Astrocyte (in vitro differentiated cells and primary cell): ENCODE data around the gene DIO3. TPM values are rescaled to one million over a fixed set of nuclear protein-coding genes. Genes with fewer than 3 reads are reported as not detected.

Source experiments
- DNase-seq: peaks from one replicate; pipeline ENCODE4 v3.0.0-alpha.2; 2010; ENCODE audit warnings: low read depth
- FAIRE-seq: peaks from 2 replicates; lab custom pipeline; 2011; peaks lifted over from hg19 to GRCh38; lab: Jason Lieb, UNC
- H2AFZ ChIP-seq: 2 replicates; pipeline ENCODE4 v1.6.0; 2012; ENCODE audit warnings: low read depth, low read length, inconsistent platforms
- H3K27ac ChIP-seq: 2 replicates; pipeline ENCODE4 v1.5.1; 2011; ENCODE audit warnings: low read depth, low read length, inconsistent platforms
- H3K27me3 ChIP-seq: 2 replicates; pipeline ENCODE4 v1.6.0; 2011; ENCODE audit warnings: low read length, inconsistent platforms; ENCODE audit not compliant: insufficient read depth
- H3K36me3 ChIP-seq: 2 replicates; pipeline ENCODE4 v1.5.1; 2011; ENCODE audit warnings: low read length, inconsistent platforms; ENCODE audit not compliant: insufficient read depth
- H3K4me1 ChIP-seq: 2 replicates; pipeline ENCODE4 v1.5.1; 2011; ENCODE audit warnings: low read length, inconsistent platforms; ENCODE audit not compliant: insufficient read depth
- H3K4me2 ChIP-seq: 2 replicates; pipeline ENCODE4 v1.6.0; 2012; ENCODE audit warnings: low read length, inconsistent platforms
- H3K4me3 ChIP-seq: 2 replicates; pipeline ENCODE4 v1.5.1; 2011; ENCODE audit warnings: low read depth, mild to moderate bottlenecking, low read length, inconsistent platforms; ENCODE audit not compliant: insufficient read depth
- H3K79me2 ChIP-seq: 2 replicates; pipeline ENCODE4 v1.6.0; 2012; ENCODE audit warnings: mild to moderate bottlenecking, low read length, inconsistent platforms; ENCODE audit not compliant: insufficient read depth
- H3K9ac ChIP-seq: 2 replicates; pipeline ENCODE4 v1.6.0; 2012; ENCODE audit warnings: mild to moderate bottlenecking, low read length, inconsistent platforms
- H3K9me3 ChIP-seq: 2 replicates; pipeline ENCODE4 v1.5.1; 2012; ENCODE audit warnings: low read depth, mild to moderate bottlenecking, low read length, inconsistent platforms; ENCODE audit not compliant: insufficient read depth
- H4K20me1 ChIP-seq: 2 replicates; pipeline ENCODE4 v1.6.0; 2012; ENCODE audit warnings: low read length, inconsistent platforms; ENCODE audit not compliant: insufficient read depth
- H3K27ac Mint-ChIP-seq: one replicate; pipeline ENCODE4 v1.8.0; 2021; ENCODE audit warnings: mild to moderate bottlenecking, mixed read lengths; ENCODE audit not compliant: unreplicated experiment
- H3K27me3 Mint-ChIP-seq: one replicate; pipeline ENCODE4 v1.8.0; 2021; ENCODE audit warnings: low read depth, mixed read lengths; ENCODE audit not compliant: unreplicated experiment
- H3K36me3 Mint-ChIP-seq: one replicate; pipeline ENCODE4 v1.8.0; 2021; ENCODE audit warnings: low read depth, mixed read lengths; ENCODE audit not compliant: unreplicated experiment
- H3K4me1 Mint-ChIP-seq: one replicate; pipeline ENCODE4 v1.8.0; 2021; ENCODE audit warnings: low read depth, mixed read lengths; ENCODE audit not compliant: unreplicated experiment
- H3K4me3 Mint-ChIP-seq: one replicate; pipeline ENCODE4 v1.8.0; 2021; ENCODE audit warnings: mild to moderate bottlenecking, moderate library complexity, mixed read lengths; ENCODE audit not compliant: unreplicated experiment
- H3K9me3 Mint-ChIP-seq: one replicate; pipeline ENCODE4 v1.8.0; 2021; ENCODE audit warnings: mild to moderate bottlenecking, mixed read lengths; ENCODE audit not compliant: unreplicated experiment
- CTCF ChIP-seq: IDR thresholded peaks from 2 replicates; pipeline ENCODE4 v1.5.1; 2011; ENCODE audit warnings: low read depth, mild to moderate bottlenecking, inconsistent platforms, low read length, moderate library complexity; ENCODE audit not compliant: insufficient read depth
- EZH2 ChIP-seq: IDR thresholded peaks from 2 replicates; pipeline ENCODE4 v1.6.1; 2012; ENCODE audit warnings: mild to moderate bottlenecking, low read length, inconsistent platforms; ENCODE audit not compliant: insufficient read depth
- total RNA-seq: library from RNA; stranded (reverse); gene quantifications from 2 replicates; pipeline ENCODE4 v1.2.1, GENCODE V29; 2021

The DIO3 gene
- total RNA-seq, 1 donor from 2014 or later: 0.79 TPM

GRCh38 chr14:101562659-101563351 is 1.5 kb downstream of the DIO3 start:
- Mint-ChIP-seq H3K27me3 (peaks cover 77% of the 10 kb centered on the region), H3K27ac (peak overlapping the region; percentile 47)
- no peak for FAIRE-seq

GRCh38 chr14:101563352-101563653 is 2.0 kb downstream of the DIO3 start:
- H3K27me3 ChIP-seq: peaks cover 77% of the 10 kb centered on the region
- Mint-ChIP-seq H3K4me1 (peaks cover 1% of the 10 kb centered on the region), H3K4me3 (no peak overlapping the region), H3K9me3 (peaks cover 9% of the 10 kb centered on the region), H3K27me3 (peaks cover 77% of the 10 kb centered on the region), H3K27ac (peak overlapping the region; percentile 47), H3K36me3 (no peaks in the 10 kb centered on the region)
- DNase-seq: no peak
- no peaks in the 10 kb centered on the region for H3K79me2 ChIP-seq
- H4K20me1 ChIP-seq: no peaks in the 10 kb centered on the region
- H3K9me3 ChIP-seq: peaks cover 16% of the 10 kb centered on the region
- no peak for TF ChIP-seq CTCF
- TF ChIP-seq EZH2: peak; percentile 40
- H3K4me3 ChIP-seq: no peak overlapping the region
- H3K27ac ChIP-seq: no peak overlapping the region
- no peaks in the 10 kb centered on the region for H3K36me3 ChIP-seq
- H2AFZ ChIP-seq: no peak overlapping the region
- H3K9ac ChIP-seq: no peak overlapping the region
- no peak overlapping the region for H3K4me2 ChIP-seq
- no peak for FAIRE-seq
- peaks cover 2% of the 10 kb centered on the region for H3K4me1 ChIP-seq

More at GRCh38 chr14:101562659-101563351, 1.5 kb downstream of the DIO3 start:
- no peaks in the 10 kb centered on the region for H4K20me1 ChIP-seq
- TF ChIP-seq EZH2: peak; percentile 5
- no peak for TF ChIP-seq CTCF
- H3K79me2 ChIP-seq: no peaks in the 10 kb centered on the region
- no peak overlapping the region for H3K4me3 Mint-ChIP-seq
- H3K4me1 Mint-ChIP-seq: peaks cover 1% of the 10 kb centered on the region
- no peak overlapping the region for H2AFZ ChIP-seq
- no peak for DNase-seq
- no peak overlapping the region for H3K27ac ChIP-seq
- peaks cover 9% of the 10 kb centered on the region for H3K9me3 Mint-ChIP-seq
- H3K9me3 ChIP-seq: peaks cover 16% of the 10 kb centered on the region
- H3K36me3 Mint-ChIP-seq: no peaks in the 10 kb centered on the region
- H3K4me1 ChIP-seq: peaks cover 2% of the 10 kb centered on the region
- H3K4me3 ChIP-seq: no peak overlapping the region
- peaks cover 78% of the 10 kb centered on the region for H3K27me3 ChIP-seq
- no peak overlapping the region for H3K9ac ChIP-seq
- no peaks in the 10 kb centered on the region for H3K36me3 ChIP-seq
- no peak overlapping the region for H3K4me2 ChIP-seq
